Ishikawa (cell line): ENCODE measurements around the gene ANKRD55.

Experiments used
- CEBPB ChIP-seq: IDR thresholded peaks from 2 replicates; pipeline ENCODE4 v1.6.1; 2012
- CREB1 ChIP-seq: IDR thresholded peaks from 2 replicates; pipeline ENCODE4 v1.6.1; 2012; ENCODE audit warnings: low read depth
- EGR1 ChIP-seq: IDR thresholded peaks from 2 replicates; pipeline ENCODE4 v1.6.1; 2012
- EP300 ChIP-seq: IDR thresholded peaks from 2 replicates; pipeline ENCODE4 v1.6.1; 2012; ENCODE audit warnings: borderline replicate concordance
- FOXM1 ChIP-seq: IDR thresholded peaks from 2 replicates; pipeline ENCODE4 v1.6.1; 2012; ENCODE audit warnings: low read depth, borderline replicate concordance
- NFIC ChIP-seq: IDR thresholded peaks from 2 replicates; pipeline ENCODE4 v1.6.1; 2012
- RAD21 ChIP-seq: IDR thresholded peaks from 2 replicates; pipeline ENCODE4 v1.6.1; 2012; ENCODE audit warnings: low read depth
- TAF1 ChIP-seq: IDR thresholded peaks from 2 replicates; pipeline ENCODE4 v1.6.1; 2012; ENCODE audit warnings: low read depth, mild to moderate bottlenecking
- TCF12 ChIP-seq: IDR thresholded peaks from 2 replicates; pipeline ENCODE4 v1.6.1; 2012; ENCODE audit warnings: low read depth
- TEAD4 ChIP-seq: IDR thresholded peaks from 2 replicates; pipeline ENCODE4 v1.6.1; 2012
- YY1 ChIP-seq: IDR thresholded peaks from 2 replicates; pipeline ENCODE4 v1.6.1; 2012; ENCODE audit warnings: low read depth
- ZBTB7A ChIP-seq: IDR thresholded peaks from 2 replicates; pipeline ENCODE4 v1.6.1; 2012; ENCODE audit warnings: low read depth
- TF ChIP-seq, protein P1 (sequence below): IDR thresholded peaks from 2 replicates; pipeline ENCODE4 v1.6.1; 2012
- TF ChIP-seq, protein P2 (sequence below): IDR thresholded peaks from 2 replicates; pipeline ENCODE4 v1.6.1; 2012; ENCODE audit warnings: low read depth, mild to moderate bottlenecking
- TF ChIP-seq, protein P3 (sequence below): IDR thresholded peaks from 2 replicates; pipeline ENCODE4 v1.6.1; 2012

The ANKRD55 gene

DNA sequence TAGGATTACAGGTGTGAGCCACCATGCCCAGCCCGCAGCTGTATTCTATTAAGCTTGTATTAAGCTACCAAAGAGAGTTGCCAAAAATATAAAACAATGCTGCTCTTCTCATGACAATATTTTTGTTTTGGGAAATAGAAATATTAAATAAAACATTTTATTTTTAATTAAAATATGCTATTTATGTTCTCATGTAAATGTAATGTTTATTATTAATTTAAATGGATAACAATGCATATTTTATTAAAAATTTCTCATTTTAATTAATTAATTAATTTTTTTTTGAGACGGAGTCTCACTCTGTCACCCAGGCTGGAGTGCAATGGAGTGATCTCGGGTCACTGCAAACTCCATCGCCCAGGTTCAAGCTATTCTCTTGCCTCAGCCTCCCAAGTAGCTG is 117.5 kb downstream of the ANKRD55 start:
- TF ChIP-seq RAD21 (no peak), CEBPB (no peak), NFIC (no peak), FOXM1 (no peak), YY1 (no peak), CREB1 (no peak), ZBTB7A (no peak)
- TF ChIP-seq, protein P1, sequence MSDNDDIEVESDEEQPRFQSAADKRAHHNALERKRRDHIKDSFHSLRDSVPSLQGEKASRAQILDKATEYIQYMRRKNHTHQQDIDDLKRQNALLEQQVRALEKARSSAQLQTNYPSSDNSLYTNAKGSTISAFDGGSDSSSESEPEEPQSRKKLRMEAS, result no peak
- TF ChIP-seq, protein P2, sequence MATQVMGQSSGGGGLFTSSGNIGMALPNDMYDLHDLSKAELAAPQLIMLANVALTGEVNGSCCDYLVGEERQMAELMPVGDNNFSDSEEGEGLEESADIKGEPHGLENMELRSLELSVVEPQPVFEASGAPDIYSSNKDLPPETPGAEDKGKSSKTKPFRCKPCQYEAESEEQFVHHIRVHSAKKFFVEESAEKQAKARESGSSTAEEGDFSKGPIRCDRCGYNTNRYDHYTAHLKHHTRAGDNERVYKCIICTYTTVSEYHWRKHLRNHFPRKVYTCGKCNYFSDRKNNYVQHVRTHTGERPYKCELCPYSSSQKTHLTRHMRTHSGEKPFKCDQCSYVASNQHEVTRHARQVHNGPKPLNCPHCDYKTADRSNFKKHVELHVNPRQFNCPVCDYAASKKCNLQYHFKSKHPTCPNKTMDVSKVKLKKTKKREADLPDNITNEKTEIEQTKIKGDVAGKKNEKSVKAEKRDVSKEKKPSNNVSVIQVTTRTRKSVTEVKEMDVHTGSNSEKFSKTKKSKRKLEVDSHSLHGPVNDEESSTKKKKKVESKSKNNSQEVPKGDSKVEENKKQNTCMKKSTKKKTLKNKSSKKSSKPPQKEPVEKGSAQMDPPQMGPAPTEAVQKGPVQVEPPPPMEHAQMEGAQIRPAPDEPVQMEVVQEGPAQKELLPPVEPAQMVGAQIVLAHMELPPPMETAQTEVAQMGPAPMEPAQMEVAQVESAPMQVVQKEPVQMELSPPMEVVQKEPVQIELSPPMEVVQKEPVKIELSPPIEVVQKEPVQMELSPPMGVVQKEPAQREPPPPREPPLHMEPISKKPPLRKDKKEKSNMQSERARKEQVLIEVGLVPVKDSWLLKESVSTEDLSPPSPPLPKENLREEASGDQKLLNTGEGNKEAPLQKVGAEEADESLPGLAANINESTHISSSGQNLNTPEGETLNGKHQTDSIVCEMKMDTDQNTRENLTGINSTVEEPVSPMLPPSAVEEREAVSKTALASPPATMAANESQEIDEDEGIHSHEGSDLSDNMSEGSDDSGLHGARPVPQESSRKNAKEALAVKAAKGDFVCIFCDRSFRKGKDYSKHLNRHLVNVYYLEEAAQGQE, result no peak

DNA sequence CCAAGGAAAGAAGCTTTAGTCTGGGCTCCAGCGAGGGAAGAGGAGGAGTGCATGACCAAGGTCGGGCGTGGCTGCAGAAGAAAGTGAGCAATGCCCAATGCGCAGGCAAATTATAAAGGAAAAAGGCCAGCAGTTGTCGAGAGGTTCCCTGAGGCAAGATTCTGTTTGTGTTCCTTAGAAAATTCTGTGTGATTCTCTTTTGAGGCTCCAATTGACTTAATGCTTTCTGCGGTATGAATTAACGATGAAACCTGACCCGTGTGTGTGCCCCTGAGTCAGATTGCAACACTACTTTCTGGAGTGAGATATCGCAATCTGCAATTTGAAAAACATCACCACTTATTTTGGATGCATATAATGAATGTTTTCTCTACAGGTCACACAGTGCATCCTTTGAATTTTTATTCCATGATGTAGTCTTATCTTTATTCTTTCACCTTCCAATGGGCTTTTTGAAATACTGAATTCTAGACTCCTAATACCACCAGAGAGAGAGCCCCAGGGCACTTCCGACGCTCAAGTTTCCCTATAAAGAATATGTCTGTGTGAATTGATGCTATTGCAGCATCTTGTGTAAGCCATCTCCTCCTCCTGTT is 120.5 kb downstream of the ANKRD55 start:
- TF ChIP-seq, protein P1, result no peak
- TF ChIP-seq CEBPB (no peak), FOXM1 (no peak), ZBTB7A (no peak), CREB1 (no peak), EP300 (no peak)
- TF ChIP-seq, protein P2, result no peak
- TF ChIP-seq, protein P3, sequence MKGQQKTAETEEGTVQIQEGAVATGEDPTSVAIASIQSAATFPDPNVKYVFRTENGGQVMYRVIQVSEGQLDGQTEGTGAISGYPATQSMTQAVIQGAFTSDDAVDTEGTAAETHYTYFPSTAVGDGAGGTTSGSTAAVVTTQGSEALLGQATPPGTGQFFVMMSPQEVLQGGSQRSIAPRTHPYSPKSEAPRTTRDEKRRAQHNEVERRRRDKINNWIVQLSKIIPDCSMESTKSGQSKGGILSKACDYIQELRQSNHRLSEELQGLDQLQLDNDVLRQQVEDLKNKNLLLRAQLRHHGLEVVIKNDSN, result no peak

DNA sequence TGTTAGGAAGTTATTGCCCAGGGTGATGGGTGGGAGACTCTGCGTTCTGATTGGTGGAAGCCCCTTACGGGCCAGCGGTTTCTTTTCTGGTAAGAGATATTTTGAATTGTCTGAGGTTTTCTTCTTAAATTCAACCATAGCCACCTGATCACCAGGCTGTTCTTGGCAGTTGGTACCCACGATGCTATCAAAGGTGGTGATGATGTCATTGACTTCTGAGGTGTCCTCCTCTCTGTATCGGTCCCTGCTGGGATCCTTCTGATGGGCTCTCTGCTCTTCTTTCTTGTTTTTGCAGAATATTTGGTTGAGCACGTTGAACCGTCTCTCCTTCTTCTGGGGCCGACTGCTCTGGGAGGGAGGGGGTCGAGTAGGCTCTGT is 121.7 kb downstream of the ANKRD55 start:
- TF ChIP-seq NFIC (no peak), YY1 (no peak), TEAD4 (no peak), FOXM1 (no peak), ZBTB7A (no peak), EGR1 (no peak), CEBPB (no peak), EP300 (no peak), CREB1 (no peak), RAD21 (no peak), TCF12 (no peak), TAF1 (no peak)
- TF ChIP-seq, protein P3, result no peak
- TF ChIP-seq, protein P2, result no peak
- TF ChIP-seq, protein P1, result no peak

DNA sequence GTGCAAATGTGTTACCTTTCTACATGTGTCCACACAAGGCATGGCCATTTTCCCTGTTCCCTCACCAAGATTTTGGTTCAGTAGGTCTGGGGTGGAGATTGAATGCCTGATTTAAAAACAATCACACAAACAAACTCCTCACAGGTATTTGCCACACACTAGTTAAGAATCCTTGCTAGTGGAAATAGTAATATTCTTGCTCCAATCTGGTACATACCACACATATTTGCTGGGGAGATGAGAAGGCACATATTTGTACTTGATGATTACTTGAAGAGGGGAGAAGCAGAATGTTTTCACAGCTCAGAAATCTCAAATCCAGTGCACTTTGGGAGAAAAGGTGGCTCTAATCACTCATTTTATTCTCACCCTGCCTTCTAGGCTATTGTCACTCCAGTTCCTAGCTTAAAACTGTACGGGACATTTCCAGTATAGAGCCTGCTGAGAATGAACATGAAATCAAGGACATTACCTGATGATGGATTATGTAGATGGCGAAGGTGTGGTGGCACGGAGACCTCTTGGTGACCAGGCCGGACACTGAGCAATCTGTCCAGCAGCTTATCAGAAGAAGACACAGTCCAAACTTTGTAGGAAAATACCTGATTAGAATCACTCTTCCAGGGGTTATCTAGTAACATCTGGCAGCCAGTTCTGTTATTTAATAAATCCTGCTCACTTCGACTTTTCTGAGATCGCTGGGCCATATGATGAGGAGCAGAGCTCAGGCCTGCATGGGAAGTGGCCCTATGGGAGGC is 122.3 kb downstream of the ANKRD55 start:
- TF ChIP-seq EP300 (no peak), ZBTB7A (no peak), TEAD4 (no peak), CEBPB (no peak), FOXM1 (no peak), TAF1 (no peak), RAD21 (no peak), NFIC (no peak), CREB1 (no peak), TCF12 (no peak), YY1 (no peak), EGR1 (no peak)
- TF ChIP-seq, protein P2, result no peak
- TF ChIP-seq, protein P1, result no peak
- TF ChIP-seq, protein P3, result no peak
